Natural killer cell (primary cell): ENCODE data around the gene UNG. TPM values are rescaled to one million over a fixed set of nuclear protein-coding genes. Genes with fewer than 3 reads are reported as not detected.

ENCODE experiments used
- ATAC-seq, 3 donors: fragments of 150-1000 bp in 2 of 3; fragments of 200-7000 bp in 1 of 3; cut with Tn5 transposase; 1 replicate in 1 of 3; 2 replicates in 2 of 3; pipeline ENCODE4 v1.10.0; 2021; ENCODE audit warnings: mild to moderate bottlenecking in 2 of 3, moderate library complexity in 2 of 3
- DNase-seq, 2 donors: peaks; one replicate each; pipeline versions ENCODE4 v3.0.0 to v3.0.0-alpha.2; 2013 to 2021; ENCODE audit warnings: mixed read lengths in 1 of 2
- H3K27ac ChIP-seq: one replicate; pipeline ENCODE4 v1.5.1; 2013; ENCODE audit warnings: mild to moderate bottlenecking, low read length
- H3K27me3 ChIP-seq: one replicate; pipeline ENCODE4 v1.6.1; 2013; ENCODE audit warnings: low read length; ENCODE audit not compliant: control insufficient read depth, insufficient read depth
- H3K36me3 ChIP-seq: one replicate; pipeline ENCODE4 v1.6.1; 2013; ENCODE audit warnings: low read length; ENCODE audit not compliant: control insufficient read depth, insufficient read depth
- H3K4me1 ChIP-seq: one replicate; pipeline ENCODE4 v1.6.1; 2013; ENCODE audit warnings: low read length; ENCODE audit not compliant: control insufficient read depth, insufficient read depth
- H3K4me3 ChIP-seq: one replicate; pipeline ENCODE4 v1.5.1; 2013; ENCODE audit warnings: low read length
- H3K9me3 ChIP-seq: one replicate; pipeline ENCODE4 v1.6.1; 2013; ENCODE audit warnings: low read length; ENCODE audit not compliant: control insufficient read depth, insufficient read depth
- H3K27ac Mint-ChIP-seq, 2 donors: one replicate each; pipeline ENCODE4 v1.8.0; 2022; ENCODE audit warnings: mild to moderate bottlenecking in 2 of 2, mixed read lengths in 2 of 2, moderate library complexity in 1 of 2
- H3K27me3 Mint-ChIP-seq, 2 donors: one replicate each; pipeline ENCODE4 v1.8.0; 2022; ENCODE audit warnings: low read depth in 2 of 2, mixed read lengths in 2 of 2
- H3K36me3 Mint-ChIP-seq: one replicate; pipeline ENCODE4 v1.8.0; 2022; ENCODE audit warnings: mixed read lengths
- H3K4me1 Mint-ChIP-seq, 2 donors: one replicate each; pipeline ENCODE4 v1.8.0; 2022; ENCODE audit warnings: mixed read lengths in 2 of 2
- H3K4me3 Mint-ChIP-seq: one replicate; pipeline ENCODE4 v1.8.0; 2022; ENCODE audit warnings: mild to moderate bottlenecking, moderate library complexity, mixed read lengths
- H3K9me3 Mint-ChIP-seq, 2 donors: one replicate each; pipeline ENCODE4 v1.8.0; 2022; ENCODE audit warnings: mixed read lengths in 2 of 2
- CTCF ChIP-seq: fragments of 200-600 bp; IDR thresholded peaks from one replicate; pipeline ENCODE4 v1.8.0; 2022; ENCODE audit warnings: antibody characterized with exemption
- WGBS: methylation state at CpG from one replicate; pipeline ENCODE4 v1.1.7; 2013; ENCODE audit warnings: missing lambda C conversion rate; ENCODE audit not compliant: insufficient coverage; 5-methylcytosine and 5-hydroxymethylcytosine counted together
- intact Hi-C: fragments of 100-400 bp; cut with micrococcal nuclease; formaldehyde crosslinking; loops from one replicate; pipeline ENCODE4 v1.14.2; 2022
- total RNA-seq, 4 donors: library from RNA; stranded (reverse); fragments of 120-200 nt in 1 of 4; gene quantifications; one replicate each; pipeline versions ENCODE4 v1.2.3 to v1.2.4, GENCODE V29; 2013 to 2022

UNG gene
- total RNA-seq, 3 donors from 2014 or later (not counting 1 experiment from before 2014, with no cell fraction given), result 8.7 to 10.7 (median 9.6) TPM

GRCh38 chr12:109153821-109154441, 56.5 kb downstream of the UNG start:
- Histone ChIP-seq H3K4me3 (peak overlapping the region; percentile 18), H3K4me1 (peaks cover 15% of the 10 kb centered on the region), H3K27ac (no peak overlapping the region), H3K36me3 (no peaks in the 10 kb centered on the region), H3K27me3 (no peaks in the 10 kb centered on the region), H3K9me3 (no peaks in the 10 kb centered on the region)
- WGBS, result 58% methylated on average over 15 of the region's 18 CpGs
- DNase-seq, result no peak
- H3K9me3 Mint-ChIP-seq, result no peaks in the 10 kb centered on the region
- peak overlapping the region; percentile 85 for H3K4me3 Mint-ChIP-seq
- peaks cover 16 to 17% of the 10 kb centered on the region in 2 donors for H3K4me1 Mint-ChIP-seq
- no peaks in the 10 kb centered on the region for H3K36me3 Mint-ChIP-seq
- ATAC-seq, result no peak
- H3K27me3 Mint-ChIP-seq, result peaks cover 5 to 26% of the 10 kb centered on the region in 2 donors
- intact Hi-C loops, result no loop called here
- peak overlapping the region; percentile 53 to 67 for H3K27ac Mint-ChIP-seq
- no peak for TF ChIP-seq CTCF

- WGBS, result under 1% methylated on average over 61 of the region's 61 CpGs
- DNase-seq (peak; percentile 63 to 88), ATAC-seq (peak; percentile 97)
- Histone ChIP-seq H3K27ac (peak overlapping the region; percentile 10), H3K27me3 (no peaks in the 10 kb centered on the region), H3K36me3 (no peaks in the 10 kb centered on the region), H3K9me3 (no peaks in the 10 kb centered on the region), H3K4me1 (peaks cover 15% of the 10 kb centered on the region), H3K4me3 (peak overlapping the region; percentile 55)
- Mint-ChIP-seq H3K36me3 (no peaks in the 10 kb centered on the region), H3K4me3 (peak overlapping the region; percentile 85), H3K9me3 (no peaks in the 10 kb centered on the region), H3K27me3 (peaks cover 3 to 18% of the 10 kb centered on the region in 2 donors), H3K4me1 (peaks cover 16 to 17% of the 10 kb centered on the region in 2 donors), H3K27ac (peak overlapping the region; percentile 53 to 67)
- no peak for TF ChIP-seq CTCF
- intact Hi-C loops, result no loop called here
Observed at GRCh38 chr12:109154451-109155438, 57.3 kb downstream of the UNG start.

GRCh38 chr12:109156036-109156435, 58.6 kb downstream of the UNG start:
- no peak for DNase-seq
- Histone ChIP-seq H3K4me3 (no peak overlapping the region), H3K4me1 (peaks cover 15% of the 10 kb centered on the region), H3K36me3 (no peaks in the 10 kb centered on the region), H3K9me3 (no peaks in the 10 kb centered on the region), H3K27ac (no peak overlapping the region), H3K27me3 (no peaks in the 10 kb centered on the region)
- H3K4me1 Mint-ChIP-seq, result peaks cover 16 to 17% of the 10 kb centered on the region in 2 donors
- no peaks in the 10 kb centered on the region for H3K9me3 Mint-ChIP-seq
- H3K36me3 Mint-ChIP-seq, result no peaks in the 10 kb centered on the region
- intact Hi-C loops, result no loop called here
- H3K27me3 Mint-ChIP-seq, result peaks cover 0 to 9% of the 10 kb centered on the region in 2 donors
- no peak for ATAC-seq
- no peak overlapping the region for H3K27ac Mint-ChIP-seq
- no peak for TF ChIP-seq CTCF
- WGBS, result 96% methylated on average over 4 of the region's 5 CpGs
- peak overlapping the region; percentile 49 for H3K4me3 Mint-ChIP-seq
